T1000 (cell line): ENCODE data around the gene SH3GLB2.

ENCODE experiments used
- DNase-seq: peaks from one replicate; lab custom pipeline; 2025; ENCODE audit warnings: mixed read lengths; lab: John Stamatoyannopoulos, UW

SH3GLB2 gene

GRCh38 chr9:129028192-129028966 lies at the start of gene SH3GLB2:
TSS of gene SH3GLB2 (minus strand) at chr9:129028331. CDS start at chr9:129028154, 177 bp downstream.
- peak; percentile 91 for DNase-seq

- no peak for DNase-seq
Observed at GRCh38 chr9:129077236-129077635, 49.1 kb upstream of the SH3GLB2 start.

- no peak for DNase-seq
Observed at GRCh38 chr9:129076640-129077037, 48.5 kb upstream of the SH3GLB2 start.

DNA sequence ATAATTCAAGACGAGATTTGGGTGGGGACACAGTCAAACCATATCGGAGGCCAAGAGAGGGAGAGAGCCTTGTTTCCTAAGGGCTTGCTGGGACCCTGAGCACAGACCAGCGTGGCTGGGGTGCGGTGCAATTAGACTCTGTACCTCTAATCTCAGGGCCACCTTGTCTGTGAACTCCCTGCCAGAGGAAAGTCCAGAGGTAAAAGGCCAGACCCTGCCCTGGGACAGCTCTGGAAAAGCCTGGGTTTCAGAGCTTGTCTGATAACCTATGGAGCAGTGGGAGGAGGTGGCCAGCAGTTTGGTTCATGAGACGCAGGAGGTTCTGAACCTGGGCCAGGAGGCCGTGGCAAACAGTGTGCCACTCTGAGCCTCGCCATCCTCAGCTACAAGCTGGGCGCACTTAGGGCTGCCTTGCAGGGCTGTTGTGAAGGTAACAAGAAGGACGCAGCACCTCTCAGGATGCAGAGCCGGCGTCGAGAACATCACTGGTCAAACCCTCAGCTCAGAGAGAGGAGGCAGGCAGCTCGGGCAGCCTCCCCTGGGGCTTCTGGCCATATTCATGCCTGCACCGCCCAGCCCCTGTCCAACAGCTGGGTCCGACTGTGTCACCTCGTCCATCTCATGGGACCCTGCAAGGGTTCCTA lies 48.0 kb upstream of the SH3GLB2 start:
- no peak for DNase-seq

DNA sequence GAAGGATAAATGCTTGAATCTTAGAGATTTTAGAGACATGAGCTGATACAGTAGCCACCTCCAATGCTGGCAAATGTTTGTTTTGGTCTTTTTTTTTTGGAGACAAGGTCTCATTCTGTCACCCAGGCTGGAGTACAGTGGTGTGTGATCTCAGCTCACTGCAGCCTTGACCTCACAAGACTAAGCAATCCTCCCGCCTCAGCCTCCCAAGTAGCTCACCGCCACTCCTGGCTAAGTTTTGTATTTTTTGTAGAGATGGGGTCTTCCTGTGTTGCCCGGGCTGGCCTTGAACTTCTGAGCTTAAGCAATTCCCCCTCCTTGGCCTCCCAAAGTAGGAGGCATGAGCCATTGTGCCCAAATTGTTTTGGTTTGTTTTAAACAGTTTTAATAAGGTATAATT lies 46.0 kb upstream of the SH3GLB2 start:
- DNase-seq = no peak

GRCh38 chr9:129073404-129073803 lies 45.3 kb upstream of the SH3GLB2 start:
- no peak for DNase-seq

GRCh38 chr9:129072171-129072570 lies 44.0 kb upstream of the SH3GLB2 start:
- DNase-seq = no peak

- DNase-seq = no peak
Observed at GRCh38 chr9:129071526-129072126, 43.5 kb upstream of the SH3GLB2 start.

GRCh38 chr9:129070696-129071525 lies 42.8 kb upstream of the SH3GLB2 start:
- no peak for DNase-seq

- DNase-seq = no peak
Observed at GRCh38 chr9:129069862-129070641, 41.9 kb upstream of the SH3GLB2 start.

DNA sequence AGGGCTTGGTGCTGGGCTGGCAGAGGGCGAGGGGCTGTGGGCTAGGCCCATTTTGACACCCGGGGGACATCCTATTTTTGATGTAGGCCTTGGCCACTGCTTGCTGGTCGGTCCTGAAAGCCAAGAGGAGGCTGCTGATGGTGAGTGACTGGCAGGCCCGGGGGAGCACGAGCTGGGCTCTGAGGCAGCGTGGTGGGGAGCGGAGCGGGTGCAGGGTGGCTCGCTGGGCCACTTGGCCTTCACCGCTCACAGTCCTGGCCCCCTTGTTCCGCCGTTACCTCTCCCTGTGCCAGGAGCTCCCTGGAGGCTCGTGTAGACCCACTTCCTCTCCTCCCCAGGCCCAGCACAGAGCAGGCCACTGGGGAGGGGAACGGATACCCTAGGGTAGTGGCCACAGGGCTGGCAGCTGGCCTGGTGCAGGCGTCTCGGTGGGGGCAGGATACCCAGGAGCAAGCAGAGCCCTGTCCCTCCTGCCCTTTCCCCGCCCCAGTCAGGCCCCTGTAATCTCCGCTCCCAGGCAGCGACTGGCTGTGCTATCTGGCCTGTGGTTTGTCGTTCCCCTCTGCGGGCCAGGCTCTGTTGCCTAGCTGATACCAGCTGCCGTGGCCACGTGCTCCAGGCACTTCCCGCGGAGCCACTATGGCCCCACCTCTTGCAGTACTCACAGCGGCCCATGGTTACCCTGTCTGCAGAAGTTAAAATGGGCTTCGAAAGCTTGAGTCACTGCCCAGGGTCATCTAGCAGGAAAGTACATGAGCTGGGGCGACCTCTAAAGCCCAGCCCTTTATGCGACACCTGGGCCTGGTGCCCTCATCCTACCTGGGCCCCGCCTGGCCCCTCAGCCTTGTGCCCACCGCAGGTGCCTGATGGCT lies 41.1 kb upstream of the SH3GLB2 start:
- DNase-seq = no peak

DNA sequence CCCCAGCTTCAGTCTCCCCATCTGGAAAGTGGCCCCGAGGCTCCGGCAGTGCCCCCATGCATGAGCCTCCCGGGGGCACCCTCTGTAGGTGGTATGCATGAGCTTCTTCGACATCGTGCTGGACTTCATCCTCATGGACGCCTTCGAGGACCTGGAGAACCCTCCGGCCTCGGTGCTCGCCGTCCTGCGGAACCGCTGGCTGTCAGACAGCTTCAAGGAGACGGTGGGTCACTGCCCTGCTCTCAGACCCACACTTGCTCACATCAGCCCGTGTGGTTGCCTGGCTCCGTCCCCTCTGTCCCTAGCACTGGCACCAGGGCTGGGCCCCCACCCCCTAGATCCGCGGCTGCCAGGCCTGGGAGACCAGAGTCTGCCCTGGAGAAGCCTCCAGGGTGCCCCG lies 40.0 kb upstream of the SH3GLB2 start:
- DNase-seq = no peak

- no peak for DNase-seq
Observed at GRCh38 chr9:129064499-129064908, 36.4 kb upstream of the SH3GLB2 start.

GRCh38 chr9:129063061-129063460 lies 34.9 kb upstream of the SH3GLB2 start:
- DNase-seq = no peak

GRCh38 chr9:129060991-129061390 lies 32.9 kb upstream of the SH3GLB2 start:
- no peak for DNase-seq

DNA sequence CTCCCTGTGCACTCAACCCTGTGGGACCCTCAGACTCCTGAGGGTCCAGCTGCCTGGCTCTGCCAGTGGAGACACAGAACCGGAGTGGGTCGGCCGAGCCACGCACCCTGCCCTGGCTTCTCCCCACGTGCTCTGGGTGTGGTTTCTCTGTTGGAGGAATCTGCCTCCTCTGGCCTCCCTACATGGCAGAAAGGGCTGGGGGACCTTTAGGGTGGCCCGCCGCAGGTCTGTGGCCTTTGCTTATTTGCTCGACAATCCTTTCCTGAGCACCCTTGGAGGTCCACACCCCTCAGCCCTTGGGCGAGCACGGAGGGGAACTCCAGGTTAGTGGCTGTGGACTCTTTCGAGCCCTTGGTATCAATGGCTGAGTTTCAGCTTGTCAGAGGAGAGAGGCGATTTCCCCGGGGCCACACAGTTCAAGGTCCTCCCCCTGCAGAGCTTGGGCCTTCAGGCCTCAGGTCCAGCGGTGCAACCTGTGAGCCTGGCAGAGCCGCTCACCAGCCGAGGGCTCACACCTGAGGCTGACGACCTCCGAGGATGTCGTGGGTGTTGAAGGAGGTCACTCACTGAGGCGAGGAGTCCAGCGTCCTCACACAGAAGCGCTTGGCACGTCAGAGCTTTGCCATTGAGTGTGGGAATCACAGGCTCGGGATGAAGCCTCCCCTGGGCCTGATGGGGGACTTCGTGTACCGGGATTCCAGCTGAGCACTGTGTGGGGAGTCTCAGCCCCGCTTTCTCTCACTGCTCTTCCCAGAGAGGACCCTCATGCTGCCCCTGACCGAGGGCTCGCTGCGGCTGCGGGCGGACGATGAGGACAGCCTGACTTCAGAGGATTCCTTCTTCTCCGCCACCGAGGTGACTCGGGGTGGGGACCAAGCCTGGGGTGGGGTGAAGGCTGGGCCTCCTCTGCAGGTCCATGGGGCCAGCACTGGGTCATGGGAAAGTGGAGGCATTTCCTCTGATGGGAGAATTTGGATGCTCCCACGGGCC lies 32.0 kb upstream of the SH3GLB2 start:
- DNase-seq = no peak

DNA sequence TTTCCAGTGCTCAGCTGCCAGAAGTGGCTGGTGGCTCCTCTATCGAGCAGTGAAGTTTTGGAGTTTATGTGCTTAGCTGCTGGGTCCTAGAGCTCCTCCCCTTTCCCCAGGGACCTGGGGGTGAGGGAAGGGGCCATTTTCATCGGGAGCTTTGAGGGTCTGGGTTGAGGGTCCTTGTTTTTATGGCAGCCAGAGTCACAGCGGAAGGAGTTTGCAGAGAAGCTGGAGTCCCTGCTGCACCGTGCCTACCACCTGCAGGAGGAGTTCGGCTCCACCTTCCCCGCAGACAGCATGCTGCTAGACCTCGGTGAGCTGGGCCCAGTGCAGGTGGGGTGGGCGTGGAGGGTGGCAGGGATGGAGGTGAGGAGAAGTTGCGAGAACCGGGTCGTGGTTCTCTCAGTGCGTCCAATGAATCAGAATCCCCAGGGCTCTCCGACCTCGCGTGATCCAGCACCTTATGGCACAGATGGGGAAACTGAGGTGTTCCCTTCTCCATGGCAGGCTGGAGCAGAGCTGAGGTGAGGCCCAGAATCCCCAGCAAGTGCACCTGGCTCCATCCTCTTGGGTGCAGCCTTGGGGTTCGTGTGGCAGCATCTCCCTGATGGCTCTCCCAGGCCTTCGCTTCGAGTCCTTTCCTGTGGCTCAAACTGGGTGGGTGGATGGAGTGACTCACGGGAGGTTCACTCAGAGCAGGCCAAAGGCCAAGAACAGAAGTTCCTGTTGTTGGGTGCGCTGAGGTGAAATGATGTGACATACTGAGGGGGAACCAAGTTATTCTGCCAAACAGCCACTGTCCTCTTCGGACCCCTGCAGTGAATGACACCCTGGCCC lies 31.0 kb upstream of the SH3GLB2 start:
- no peak for DNase-seq

DNA sequence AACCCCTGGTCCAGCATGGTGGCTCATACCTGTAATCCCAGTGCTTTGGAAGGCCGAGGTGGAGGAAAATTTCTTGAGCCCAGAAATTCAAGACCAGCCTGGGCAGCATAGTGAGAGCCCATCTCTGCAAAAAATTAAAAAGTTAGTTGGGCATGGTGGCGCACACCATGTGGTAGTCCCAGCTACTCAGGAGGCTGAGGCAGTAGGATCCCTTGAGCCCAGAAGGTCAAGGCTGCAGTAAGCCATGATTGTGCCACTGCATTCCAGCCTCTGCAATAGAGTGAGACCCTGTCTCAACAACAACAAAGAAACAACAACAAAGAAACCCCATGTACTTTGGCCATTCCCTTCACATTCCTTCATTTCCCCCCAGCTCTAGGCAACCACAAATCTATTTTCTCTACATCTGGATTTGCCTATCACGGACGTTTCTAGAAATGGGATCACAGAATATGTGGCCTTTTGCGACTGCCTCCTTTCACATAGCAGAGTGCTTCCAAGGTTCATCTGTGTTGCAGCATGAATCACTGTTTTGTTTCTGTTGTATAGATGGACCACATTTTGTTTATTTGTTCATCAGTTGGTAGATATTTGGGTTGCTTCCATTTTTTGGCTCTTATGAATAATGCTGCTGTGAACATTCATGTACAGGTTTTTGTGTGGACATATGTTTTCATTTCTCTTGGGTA lies 26.2 kb upstream of the SH3GLB2 start:
- DNase-seq = no peak
